ENCODE data around the gene PCDHGC5.

The PCDHGC5 gene

GRCh38 chr5:141491323-141492167 is 2.7 kb downstream of the PCDHGC5 start:
- no peak for DNase-seq

GRCh38 chr5:141492168-141492885 is 3.4 kb downstream of the PCDHGC5 start:
- no peak for DNase-seq

GRCh38 chr5:141493500-141494422 is 4.9 kb downstream of the PCDHGC5 start:
- DNase-seq: no peak

- DNase-seq: no peak
Observed at GRCh38 chr5:141494761-141495452, 6.0 kb downstream of the PCDHGC5 start.

- DNase-seq: no peak
Observed at GRCh38 chr5:141495453-141495811, 6.6 kb downstream of the PCDHGC5 start.

GRCh38 chr5:141496038-141496437 is 7.2 kb downstream of the PCDHGC5 start:
- no peak for DNase-seq

- no peak for DNase-seq
Observed at GRCh38 chr5:141501761-141502160, 12.9 kb downstream of the PCDHGC5 start.

GRCh38 chr5:141503681-141504080 is 14.8 kb downstream of the PCDHGC5 start:
- no peak for DNase-seq

GRCh38 chr5:141504216-141504615 is 15.3 kb downstream of the PCDHGC5 start:
- no peak for DNase-seq

GRCh38 chr5:141506381-141507155 is 17.7 kb downstream of the PCDHGC5 start:
- no peak for DNase-seq

GRCh38 chr5:141507387-141508091 is 18.7 kb downstream of the PCDHGC5 start:
- DNase-seq: no peak

GRCh38 chr5:141508440-141508797 is 19.5 kb downstream of the PCDHGC5 start:
- DNase-seq: no peak

- DNase-seq: no peak
Observed at GRCh38 chr5:141508798-141509611, 20.1 kb downstream of the PCDHGC5 start.

GRCh38 chr5:141510160-141510559 is 21.3 kb downstream of the PCDHGC5 start:
- no peak for DNase-seq

- DNase-seq: no peak
Observed at GRCh38 chr5:141510850-141511601, 22.1 kb downstream of the PCDHGC5 start.

- no peak for DNase-seq
Observed at GRCh38 chr5:141511771-141512325, 23.0 kb downstream of the PCDHGC5 start.

GRCh38 chr5:141512390-141512910 is 23.6 kb downstream of the PCDHGC5 start:
- DNase-seq: peak; percentile 85

- DNase-seq: peak; percentile 34
Observed at GRCh38 chr5:141512911-141513626, 24.2 kb downstream of the PCDHGC5 start.
